ENCODE data around the gene PGAM4. TPM values are rescaled to one million over a fixed set of nuclear protein-coding genes. Genes with fewer than 3 reads are reported as not detected.

Gene PGAM4
- total and polyA plus RNA-seq, 2 donors (not counting 1 experiment from before 2014, with no cell fraction given), result not detected

DNA sequence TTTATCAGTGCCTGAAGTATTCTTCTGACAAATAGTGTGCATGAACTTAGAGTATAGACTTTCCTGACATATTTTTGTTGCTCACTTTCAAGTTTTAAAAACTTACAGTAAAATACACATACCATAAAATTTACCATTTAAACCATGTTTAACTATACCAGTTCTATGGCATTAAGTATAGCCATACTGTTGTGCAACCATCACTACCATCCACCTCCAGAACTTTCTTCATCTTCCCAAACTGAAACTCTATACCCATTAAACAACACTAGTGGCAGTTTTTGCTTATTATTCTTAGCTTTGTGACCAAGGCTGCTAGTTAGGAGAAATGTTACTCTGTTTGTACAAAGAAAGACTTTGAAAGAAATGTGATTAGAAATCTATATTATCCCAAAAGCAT, 33.1 kb downstream of the PGAM4 start:
- H3K27me3 ChIP-seq (replicated peaks in 1 of 4; ENCODE audit: control extremely low read depth in 1 of 4, control insufficient read depth in 3 of 4, insufficient read depth in 4 of 4, low read length in 3 of 4), result no peaks in the 10 kb centered on the region
- no peak for TF ChIP-seq EZH2 (IDR thresholded peaks at IDR 0.05; ENCODE audit: borderline replicate concordance, insufficient read depth, low read depth, low read length, poor library complexity, severe bottlenecking)
- no peak for TF ChIP-seq CTCF (IDR thresholded peaks at IDR 0.05)
- DNase-seq (no peak), ATAC-seq (ENCODE audit: low read depth) (no peak)
- H3K27ac ChIP-seq (ENCODE audit: low read length in 2 of 2), result no peak overlapping the region
- no peaks in the 10 kb centered on the region for H3K4me1 Mint-ChIP-seq
- no peaks in the 10 kb centered on the region for H3K9me3 Mint-ChIP-seq (ENCODE audit: insufficient read depth)
- H3K9ac ChIP-seq (ENCODE audit: low read length), result no peak overlapping the region
- H3K4me3 Mint-ChIP-seq, result no peak overlapping the region
- H3K4me3 ChIP-seq (ENCODE audit: control extremely low read depth in 1 of 5, extremely low read depth in 1 of 5, insufficient read depth in 1 of 5, low read depth in 2 of 5, low read length in 4 of 5), result no peak overlapping the region
- H3K79me2 ChIP-seq (ENCODE audit: control insufficient read depth, insufficient read depth, low read length), result peaks cover 3% of the 10 kb centered on the region
- no peak overlapping the region for H3K4me2 ChIP-seq (replicated peaks; ENCODE audit: low read depth, low read length, poor library complexity, severe bottlenecking)
- no peaks in the 10 kb centered on the region for H3K27me3 Mint-ChIP-seq
- H3K36me3 ChIP-seq (replicated peaks in 1 of 2; ENCODE audit: control extremely low read depth in 1 of 2, control insufficient read depth in 1 of 2, extremely low read depth in 1 of 2, insufficient read depth in 2 of 2, low read length in 1 of 2), result no peaks in the 10 kb centered on the region
- ChIA-PET POLR2A (no interaction called here), CTCF (no interaction called here)
- H3K9me3 ChIP-seq (ENCODE audit: control extremely low read depth in 1 of 3, control insufficient read depth in 2 of 3, insufficient read depth in 1 of 3, low read length in 2 of 3), result no peaks in the 10 kb centered on the region
- no peak overlapping the region for H2AFZ ChIP-seq (ENCODE audit: insufficient read depth, low read depth, low read length, poor library complexity, severe bottlenecking)
- H3K4me1 ChIP-seq (ENCODE audit: control insufficient read depth in 2 of 2, insufficient read depth in 2 of 2, low read length in 2 of 2), result no peaks in the 10 kb centered on the region
- no peak overlapping the region for H3K27ac Mint-ChIP-seq
- intact Hi-C loops (cut with micrococcal nuclease), result no loop called here
- H4K20me1 ChIP-seq (ENCODE audit: control insufficient read depth, insufficient read depth, low read length, poor library complexity, severe bottlenecking), result no peaks in the 10 kb centered on the region

DNA sequence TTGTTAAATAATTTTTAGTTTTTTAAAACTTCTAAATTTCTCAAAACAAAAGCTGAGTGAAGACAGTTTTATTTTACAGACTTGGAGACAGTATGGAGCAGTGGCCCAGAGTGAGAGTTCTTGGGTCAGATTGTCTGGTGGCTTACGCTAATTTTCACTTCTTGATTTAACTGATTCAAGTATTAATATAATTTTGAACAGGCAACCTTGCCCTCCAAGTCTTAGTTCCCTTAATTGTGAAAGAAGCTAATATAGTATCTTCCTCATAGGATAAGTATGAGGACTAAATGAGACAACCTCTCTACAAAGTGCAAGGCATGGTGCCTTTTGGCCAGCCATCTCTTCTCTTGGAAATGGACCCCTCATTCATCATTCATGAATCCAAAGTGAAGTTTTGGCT, 33.6 kb downstream of the PGAM4 start:
- no peaks in the 10 kb centered on the region for H3K27me3 Mint-ChIP-seq
- ChIA-PET POLR2A (no interaction called here), CTCF (no interaction called here)
- H3K4me3 ChIP-seq (ENCODE audit: control extremely low read depth in 1 of 5, extremely low read depth in 1 of 5, insufficient read depth in 1 of 5, low read depth in 2 of 5, low read length in 4 of 5), result no peak overlapping the region
- peaks cover 3% of the 10 kb centered on the region for H3K79me2 ChIP-seq (ENCODE audit: control insufficient read depth, insufficient read depth, low read length)
- DNase-seq, result no peak
- no CpG with 5 or more reads among the region's 1 CpG for WGBS (ENCODE audit: insufficient coverage)
- H3K9ac ChIP-seq (ENCODE audit: low read length), result no peak overlapping the region
- H3K27ac ChIP-seq (ENCODE audit: low read length in 2 of 2), result no peak overlapping the region
- H3K9me3 ChIP-seq (ENCODE audit: control extremely low read depth in 1 of 3, control insufficient read depth in 2 of 3, insufficient read depth in 1 of 3, low read length in 2 of 3), result no peaks in the 10 kb centered on the region
- ATAC-seq (ENCODE audit: low read depth), result no peak
- intact Hi-C loops (cut with micrococcal nuclease), result no loop called here
- no peak overlapping the region for H3K4me3 Mint-ChIP-seq
- no peaks in the 10 kb centered on the region for H3K4me1 Mint-ChIP-seq
- H4K20me1 ChIP-seq (ENCODE audit: control insufficient read depth, insufficient read depth, low read length, poor library complexity, severe bottlenecking), result no peaks in the 10 kb centered on the region
- no peaks in the 10 kb centered on the region for H3K27me3 ChIP-seq (replicated peaks in 1 of 4; ENCODE audit: control extremely low read depth in 1 of 4, control insufficient read depth in 3 of 4, insufficient read depth in 4 of 4, low read length in 3 of 4)
- TF ChIP-seq CTCF (IDR thresholded peaks at IDR 0.05) (no peak), EZH2 (IDR thresholded peaks at IDR 0.05; ENCODE audit: borderline replicate concordance, insufficient read depth, low read depth, low read length, poor library complexity, severe bottlenecking) (no peak)
- no peaks in the 10 kb centered on the region for H3K4me1 ChIP-seq (ENCODE audit: control insufficient read depth in 2 of 2, insufficient read depth in 2 of 2, low read length in 2 of 2)
- no peaks in the 10 kb centered on the region for H3K36me3 ChIP-seq (replicated peaks in 1 of 2; ENCODE audit: control extremely low read depth in 1 of 2, control insufficient read depth in 1 of 2, extremely low read depth in 1 of 2, insufficient read depth in 2 of 2, low read length in 1 of 2)
- H3K9me3 Mint-ChIP-seq (ENCODE audit: insufficient read depth), result no peaks in the 10 kb centered on the region
- no peak overlapping the region for H3K27ac Mint-ChIP-seq
- no peak overlapping the region for H2AFZ ChIP-seq (ENCODE audit: insufficient read depth, low read depth, low read length, poor library complexity, severe bottlenecking)
- H3K4me2 ChIP-seq (replicated peaks; ENCODE audit: low read depth, low read length, poor library complexity, severe bottlenecking), result no peak overlapping the region

Data from B cell (primary cell).